ENCODE measurements around the gene GOSR2. TPM values are rescaled to one million over a fixed set of nuclear protein-coding genes. Genes with fewer than 3 reads are reported as not detected.

GOSR2 gene
- total and polyA plus RNA-seq, 9 of the 15 experiments (the other 6 are each of a cell fraction or from before 2014, with no cell fraction given) = 32.7 to 96.3 (median 48.9) TPM

- TF ChIP-seq CBFA2T2 (conservative IDR thresholded peaks at IDR 0.05) (peak; percentile 29; the same call in 1 of the 2 replicates), HMBOX1 (IDR thresholded peaks at IDR 0.05) (peak; percentile 29; the same call in 1 of the 2 replicates), LCOR (CRISPR knock-in tag; IDR thresholded peaks at IDR 0.05) (peak; percentile 82), FOXP1 (CRISPR knock-in tag; IDR thresholded peaks at IDR 0.05) (0 out of 2 replicates have a peak, but pooled peaks have one; percentile 7), ZKSCAN8 (CRISPR knock-in tag; IDR thresholded peaks at IDR 0.05) (no peak), TRIM25 (IDR thresholded peaks at IDR 0.05; ENCODE audit: borderline replicate concordance) (no peak), CUX1 (CRISPR knock-in tag; IDR thresholded peaks at IDR 0.05) (no peak), SMARCA4 (IDR thresholded peaks at IDR 0.05) (peak; percentile 81; the same call in 1 of the 2 replicates), GABPB1 (CRISPR knock-in tag; IDR thresholded peaks at IDR 0.05) (peak; percentile 27; the same call in 1 of the 2 replicates), ZNF785 (CRISPR knock-in tag; IDR thresholded peaks at IDR 0.05) (no peak), ZNF318 (IDR thresholded peaks at IDR 0.05; ENCODE audit: borderline replicate concordance in 1 of 2, low read depth in 1 of 2) (no peak)
These were observed 53.8 kb downstream of the GOSR2 start (continued) for GRCh38 chr17:46976626-46977270.
